ENCODE measurements around the gene RNF32. TPM values are rescaled to one million over a fixed set of nuclear protein-coding genes. Genes with fewer than 3 reads are reported as not detected.

The RNF32 gene
- total RNA-seq, 4 donors from 2014 or later, result 1.3 to 3.8 (median 2.1) TPM; not detected in 1

GRCh38 chr7:156703209-156703608 lies 62.6 kb downstream of the RNF32 start:
- Histone ChIP-seq H3K36me3 (no peaks in the 10 kb centered on the region), H3K4me1 (no peaks in the 10 kb centered on the region), H3K4me3 (no peak overlapping the region), H3K9me3 (peaks cover 0 to 3% (median 0%) of the 10 kb centered on the region in 4 donors), H3K27ac (no peak overlapping the region), H3K27me3 (no peaks in the 10 kb centered on the region)
- DNase-seq, result no peak
- TF ChIP-seq CTCF (IDR thresholded peaks at IDR 0.05), result no peak
- TF ChIP-seq POLR2A (IDR thresholded peaks at IDR 0.05), result no peak

- H3K27me3 ChIP-seq, result no peaks in the 10 kb centered on the region
- TF ChIP-seq POLR2A (IDR thresholded peaks at IDR 0.05) (no peak), CTCF (IDR thresholded peaks at IDR 0.05) (no peak)
- H3K4me3 ChIP-seq, result no peak overlapping the region
Measured at GRCh38 chr7:156703773-156704482, 63.4 kb downstream of the RNF32 start.

GRCh38 chr7:156722043-156722826 lies 81.7 kb downstream of the RNF32 start:
- no peaks in the 10 kb centered on the region for H3K9me3 ChIP-seq
- no peak for TF ChIP-seq POLR2A (IDR thresholded peaks at IDR 0.05)
- no peak for TF ChIP-seq CTCF (IDR thresholded peaks at IDR 0.05)
- no peak for DNase-seq
- no peak overlapping the region for H3K27ac ChIP-seq
- H3K36me3 ChIP-seq, result no peaks in the 10 kb centered on the region
- no peak overlapping the region for H3K4me3 ChIP-seq
- H3K4me1 ChIP-seq, result no peaks in the 10 kb centered on the region
- H3K27me3 ChIP-seq, result no peaks in the 10 kb centered on the region

More at GRCh38 chr7:156703773-156704482, 63.4 kb downstream of the RNF32 start:
- no peak overlapping the region for H3K27ac ChIP-seq
- no peaks in the 10 kb centered on the region for H3K36me3 ChIP-seq
- H3K4me1 ChIP-seq, result no peaks in the 10 kb centered on the region
- no peaks in the 10 kb centered on the region for H3K9me3 ChIP-seq
- no peak for DNase-seq

GRCh38 chr7:156725073-156725472 lies 84.5 kb downstream of the RNF32 start:
- no peaks in the 10 kb centered on the region for H3K4me1 ChIP-seq
- TF ChIP-seq CTCF (IDR thresholded peaks at IDR 0.05), result no peak
- no peak for TF ChIP-seq POLR2A (IDR thresholded peaks at IDR 0.05)
- no peak for DNase-seq
- no peaks in the 10 kb centered on the region for H3K36me3 ChIP-seq
- H3K27me3 ChIP-seq, result no peaks in the 10 kb centered on the region
- H3K4me3 ChIP-seq, result no peak overlapping the region
- no peak overlapping the region for H3K27ac ChIP-seq
- H3K9me3 ChIP-seq, result no peaks in the 10 kb centered on the region

- no peak for DNase-seq
- no peak overlapping the region for H3K4me3 ChIP-seq
- no peak overlapping the region for H3K27ac ChIP-seq
- no peak for TF ChIP-seq POLR2A (IDR thresholded peaks at IDR 0.05)
- no peak for TF ChIP-seq CTCF (IDR thresholded peaks at IDR 0.05)
- no peaks in the 10 kb centered on the region for H3K9me3 ChIP-seq
- no peaks in the 10 kb centered on the region for H3K36me3 ChIP-seq
- no peaks in the 10 kb centered on the region for H3K4me1 ChIP-seq
- H3K27me3 ChIP-seq, result no peaks in the 10 kb centered on the region
Measured at GRCh38 chr7:156725936-156726335, 85.4 kb downstream of the RNF32 start.

Measured in Peyer's patch (tissue), 4 donors.